Measurements from ENCODE around the gene ACAP1. TPM values are rescaled to one million over a fixed set of nuclear protein-coding genes. Genes with fewer than 3 reads are reported as not detected.

The ACAP1 gene
- 0.38 and 0.65 TPM in 2 replicates for total RNA-seq

GRCh38 chr17:7336240-7337175 lies at the start of gene ACAP1:
ACAP1 (plus strand) TSS chr17:7336529; CDS start chr17:7336735, 206 bp downstream.

GRCh38 chr17:7294614-7295153 lies 41.6 kb upstream of the ACAP1 start, which contains the start of gene YBX2:
YBX2 (minus strand) TSS chr17:7294639; CDS start chr17:7294500, 139 bp downstream.

GRCh38 chr17:7306911-7307685 lies 29.2 kb upstream of the ACAP1 start, which contains the start of gene EIF5A:
EIF5A (plus strand) TSS chr17:7307628; CDS start chr17:7309636, 2,008 bp downstream.

GRCh38 chr17:7314719-7315569 lies 21.4 kb upstream of the ACAP1 start, which contains the start of gene GPS2:
GPS2 (minus strand) TSS chr17:7315360; CDS start chr17:7315052, 308 bp downstream.

GRCh38 chr17:7328840-7329373 lies 7.4 kb upstream of the ACAP1 start, which contains the start of gene NEURL4:
NEURL4 (minus strand) TSS chr17:7329335; CDS start chr17:7329312, 23 bp downstream.

GRCh38 chr17:7351665-7352502 lies 15.6 kb downstream of the ACAP1 start, which contains the start of gene KCTD11:
KCTD11 (plus strand) TSS chr17:7352162.

GRCh38 chr17:7355053-7355452 lies 18.7 kb downstream of the ACAP1 start, which contains the start of gene TMEM95:
TMEM95 (plus strand) TSS chr17:7355156; CDS start chr17:7355205, 49 bp downstream.

GRCh38 chr17:7380855-7381683 lies 44.7 kb downstream of the ACAP1 start, which contains the start of gene TNK1:
TNK1 (plus strand) TSS chr17:7381089; CDS start chr17:7382927, 1,838 bp downstream.

GRCh38 chr17:7394452-7395191 lies 58.3 kb downstream of the ACAP1 start, which contains the start of gene PLSCR3:
PLSCR3 (minus strand) TSS chr17:7394525; CDS start chr17:7394110, 415 bp downstream.

Other genes starting within 250 kb of the ACAP1 start
- gene ASGR2, start 221.7 kb upstream of the ACAP1 start, total RNA-seq: not detected in 2 replicates
- 0.63 and 1.6 TPM in 2 replicates for gene ASGR1, start 157.2 kb upstream of the ACAP1 start, total RNA-seq
- gene DLG4, start 116.7 kb upstream of the ACAP1 start, total RNA-seq: 6.7 and 13.9 TPM in 2 replicates
- 261 and 318 TPM in 2 replicates for gene ACADVL, start 116.6 kb upstream of the ACAP1 start, total RNA-seq
- gene DVL2, start 102.0 kb upstream of the ACAP1 start, total RNA-seq: 51.0 and 69.3 TPM in 2 replicates
- gene PHF23, start 97.1 kb upstream of the ACAP1 start, total RNA-seq: 27.4 and 45.8 TPM in 2 replicates
- 262 and 715 TPM in 2 replicates for gene GABARAP, start 94.1 kb upstream of the ACAP1 start, total RNA-seq
- gene CTDNEP1, start 84.8 kb upstream of the ACAP1 start, total RNA-seq: 78.1 and 103 TPM in 2 replicates
- gene ELP5, start 84.3 kb upstream of the ACAP1 start, total RNA-seq: 37.9 and 42.0 TPM in 2 replicates
- 12.4 and 33.1 TPM in 2 replicates for gene CLDN7, start 74.1 kb upstream of the ACAP1 start, total RNA-seq
- under 0.01 and 0.76 TPM in 2 replicates for gene SLC2A4, start 54.8 kb upstream of the ACAP1 start, total RNA-seq
- 0.16 and 0.63 TPM in 2 replicates for gene YBX2, start 41.9 kb upstream of the ACAP1 start, total RNA-seq
- gene EIF5A, start 28.9 kb upstream of the ACAP1 start, total RNA-seq: 263 and 774 TPM in 2 replicates
- 42.2 and 68.3 TPM in 2 replicates for gene GPS2, start 21.2 kb upstream of the ACAP1 start, total RNA-seq
- 13.1 and 14.7 TPM in 2 replicates for gene NEURL4, start 7.2 kb upstream of the ACAP1 start, total RNA-seq
- 13.5 and 19.6 TPM in 2 replicates for gene KCTD11, start 15.6 kb downstream of the ACAP1 start, total RNA-seq
- gene TMEM95, start 18.6 kb downstream of the ACAP1 start, total RNA-seq: not detected in 2 replicates
- gene TNK1, start 44.6 kb downstream of the ACAP1 start, total RNA-seq: 2.6 and 4.6 TPM in 2 replicates
- gene PLSCR3, start 58.0 kb downstream of the ACAP1 start, total RNA-seq: 69.7 and 127 TPM in 2 replicates
- 250 and 289 TPM in 2 replicates for gene TMEM256, start 67.6 kb downstream of the ACAP1 start, total RNA-seq
- 9.3 and 24.3 TPM in 2 replicates for gene NLGN2, start 71.3 kb downstream of the ACAP1 start, total RNA-seq
- not detected in 2 replicates for gene SPEM1, start 83.8 kb downstream of the ACAP1 start, total RNA-seq
- not detected in 2 replicates for gene SPEM2, start 89.1 kb downstream of the ACAP1 start, total RNA-seq
- not detected in 2 replicates for gene SPEM3, start 92.3 kb downstream of the ACAP1 start, total RNA-seq
- gene TMEM102, start 98.9 kb downstream of the ACAP1 start, total RNA-seq: 12.9 and 19.5 TPM in 2 replicates
- 0.49 and 2.2 TPM in 2 replicates for gene FGF11, start 103.0 kb downstream of the ACAP1 start, total RNA-seq
- 6.4 and 17.1 TPM in 2 replicates for gene CHRNB1, start 108.5 kb downstream of the ACAP1 start, total RNA-seq
- 17.9 and 31.6 TPM in 2 replicates for gene ZBTB4, start 143.1 kb downstream of the ACAP1 start, total RNA-seq
- gene SLC35G6, start 144.9 kb downstream of the ACAP1 start, total RNA-seq: not detected in 2 replicates
- gene POLR2A, start 147.8 kb downstream of the ACAP1 start, total RNA-seq: 74.3 and 158 TPM in 2 replicates
- gene TNFSF12, start 212.5 kb downstream of the ACAP1 start, total RNA-seq: 13.5 and 25.2 TPM in 2 replicates
- 0.81 and 4.7 TPM in 2 replicates for gene TNFSF13, start 222.2 kb downstream of the ACAP1 start, total RNA-seq
- gene SENP3, start 225.4 kb downstream of the ACAP1 start, total RNA-seq: 61.2 and 89.3 TPM in 2 replicates
- 12.1 and 20.0 TPM in 2 replicates for gene CD68, start 243.1 kb downstream of the ACAP1 start, total RNA-seq
- gene MPDU1, start 247.3 kb downstream of the ACAP1 start, total RNA-seq: 113 and 243 TPM in 2 replicates